ENCODE results near the gene LANCL2. TPM values are rescaled to one million over a fixed set of nuclear protein-coding genes. Genes with fewer than 3 reads are reported as not detected.

The LANCL2 gene
- total RNA-seq, 1 donor from 2014 or later = 18.5 TPM

GRCh38 chr7:55477781-55478374, 112.7 kb downstream of the LANCL2 start:
- Mint-ChIP-seq H3K9me3 (no peaks in the 10 kb centered on the region), H3K27ac (no peak overlapping the region), H3K4me3 (no peak overlapping the region), H3K36me3 (peaks cover 3% of the 10 kb centered on the region), H3K27me3 (ENCODE audit: low read depth) (no peaks in the 10 kb centered on the region), H3K4me1 (no peaks in the 10 kb centered on the region)
- no peak for DNase-seq (ENCODE audit: low spot score in 2 of 2, unreplicated experiment in 2 of 2)
- no peak for TF ChIP-seq CTCF (IDR thresholded peaks at IDR 0.05; ENCODE audit: unreplicated experiment)

GRCh38 chr7:55478700-55479099, 113.6 kb downstream of the LANCL2 start:
- TF ChIP-seq CTCF (IDR thresholded peaks at IDR 0.05; ENCODE audit: unreplicated experiment) = no peak
- Mint-ChIP-seq H3K27me3 (ENCODE audit: low read depth) (no peaks in the 10 kb centered on the region), H3K4me1 (no peaks in the 10 kb centered on the region), H3K36me3 (peaks cover 3% of the 10 kb centered on the region), H3K9me3 (no peaks in the 10 kb centered on the region), H3K27ac (no peak overlapping the region), H3K4me3 (no peak overlapping the region)
- no peak for DNase-seq (ENCODE audit: low spot score in 2 of 2, unreplicated experiment in 2 of 2)

GRCh38 chr7:55481155-55481554, 116.0 kb downstream of the LANCL2 start:
- H3K36me3 Mint-ChIP-seq = peaks cover 7% of the 10 kb centered on the region
- H3K27ac Mint-ChIP-seq = no peak overlapping the region
- no peak for DNase-seq (ENCODE audit: low spot score in 2 of 2, unreplicated experiment in 2 of 2)
- no peak overlapping the region for H3K4me3 Mint-ChIP-seq
- no peaks in the 10 kb centered on the region for H3K9me3 Mint-ChIP-seq
- H3K27me3 Mint-ChIP-seq (ENCODE audit: low read depth) = no peaks in the 10 kb centered on the region
- H3K4me1 Mint-ChIP-seq = peaks cover 8% of the 10 kb centered on the region
- TF ChIP-seq CTCF (IDR thresholded peaks at IDR 0.05; ENCODE audit: unreplicated experiment) = no peak

GRCh38 chr7:55483046-55483445, 117.9 kb downstream of the LANCL2 start:
- Mint-ChIP-seq H3K27ac (no peak overlapping the region), H3K27me3 (ENCODE audit: low read depth) (no peaks in the 10 kb centered on the region), H3K9me3 (no peaks in the 10 kb centered on the region), H3K36me3 (peaks cover 7% of the 10 kb centered on the region), H3K4me1 (peaks cover 11% of the 10 kb centered on the region), H3K4me3 (no peak overlapping the region)
- TF ChIP-seq CTCF (IDR thresholded peaks at IDR 0.05; ENCODE audit: unreplicated experiment) = no peak
- no peak for DNase-seq (ENCODE audit: low spot score in 2 of 2, unreplicated experiment in 2 of 2)

Other genes starting within 250 kb of the LANCL2 start
- 42.4 to 43.1 TPM (median 42.8 TPM) in 3 replicates for gene VOPP1, start 207.2 kb downstream of the LANCL2 start, total RNA-seq

All from mesothelial cell of epicardium (in vitro differentiated cells).